ENCODE data around the gene SMIM14. TPM values are rescaled to one million over a fixed set of nuclear protein-coding genes. Genes with fewer than 3 reads are reported as not detected.

Gene SMIM14
- total RNA-seq, 1 experiment from 2014 or later, result 14.5 TPM

DNA sequence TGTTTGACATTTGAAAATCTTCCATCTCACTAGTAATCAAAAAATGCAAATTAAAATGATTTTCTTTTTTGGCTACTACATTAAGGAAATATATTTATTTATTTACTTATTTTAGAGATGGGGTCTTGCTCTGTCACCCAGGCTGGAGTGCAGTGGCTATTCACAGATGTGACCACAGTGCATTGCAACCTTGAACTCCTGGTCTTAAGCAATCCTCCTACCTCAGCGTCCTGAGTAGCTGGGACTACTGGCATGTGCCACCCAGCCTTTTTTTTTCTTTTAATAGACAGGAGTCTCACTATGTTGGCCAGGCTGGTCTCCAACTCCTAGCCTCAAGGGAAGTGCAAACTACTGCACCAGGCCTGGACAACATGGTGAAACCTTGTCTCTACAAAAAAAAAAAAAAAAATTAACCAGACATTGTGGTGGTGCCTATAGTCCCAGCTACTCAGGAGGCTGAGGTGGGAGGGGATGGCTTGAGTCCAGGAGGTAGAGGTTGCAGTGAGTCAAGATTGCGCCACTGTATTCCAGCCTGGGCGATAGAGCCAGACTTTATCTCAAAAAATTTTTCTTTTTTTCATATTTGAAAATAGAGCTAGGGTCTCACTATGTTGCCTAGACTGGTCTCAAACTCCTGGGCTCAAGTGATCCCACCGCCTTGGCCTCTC is 4.4 kb upstream of the SMIM14 start:
- DNase-seq (ENCODE audit: low spot score), result no peak
- intact Hi-C loops (cut with micrococcal nuclease; ENCODE audit: unreplicated experiment), result no loop called here
- Histone ChIP-seq H3K36me3 (ENCODE audit: insufficient read depth, low read length, poor library complexity, severe bottlenecking) (no peaks in the 10 kb centered on the region), H3K9me3 (ENCODE audit: low read depth, low read length, poor library complexity, severe bottlenecking) (no peaks in the 10 kb centered on the region), H3K27ac (ENCODE audit: low read depth, low read length, poor library complexity, severe bottlenecking) (no peak overlapping the region), H3K27me3 (replicated peaks; ENCODE audit: insufficient read depth, low read depth, low read length, poor library complexity) (no peaks in the 10 kb centered on the region), H3K4me3 (ENCODE audit: low read depth, low read length, poor library complexity, severe bottlenecking) (no peak overlapping the region), H3K4me1 (ENCODE audit: insufficient read depth, low read length, poor library complexity, severe bottlenecking) (peaks cover 7% of the 10 kb centered on the region)
- no TSS peak for BruUV-seq (replicated peaks)
- ChIA-PET POLR2A (ENCODE audit: low non-redundant PET) (no interaction called here), CTCF (no interaction called here)
- TF ChIP-seq, protein P1, sequence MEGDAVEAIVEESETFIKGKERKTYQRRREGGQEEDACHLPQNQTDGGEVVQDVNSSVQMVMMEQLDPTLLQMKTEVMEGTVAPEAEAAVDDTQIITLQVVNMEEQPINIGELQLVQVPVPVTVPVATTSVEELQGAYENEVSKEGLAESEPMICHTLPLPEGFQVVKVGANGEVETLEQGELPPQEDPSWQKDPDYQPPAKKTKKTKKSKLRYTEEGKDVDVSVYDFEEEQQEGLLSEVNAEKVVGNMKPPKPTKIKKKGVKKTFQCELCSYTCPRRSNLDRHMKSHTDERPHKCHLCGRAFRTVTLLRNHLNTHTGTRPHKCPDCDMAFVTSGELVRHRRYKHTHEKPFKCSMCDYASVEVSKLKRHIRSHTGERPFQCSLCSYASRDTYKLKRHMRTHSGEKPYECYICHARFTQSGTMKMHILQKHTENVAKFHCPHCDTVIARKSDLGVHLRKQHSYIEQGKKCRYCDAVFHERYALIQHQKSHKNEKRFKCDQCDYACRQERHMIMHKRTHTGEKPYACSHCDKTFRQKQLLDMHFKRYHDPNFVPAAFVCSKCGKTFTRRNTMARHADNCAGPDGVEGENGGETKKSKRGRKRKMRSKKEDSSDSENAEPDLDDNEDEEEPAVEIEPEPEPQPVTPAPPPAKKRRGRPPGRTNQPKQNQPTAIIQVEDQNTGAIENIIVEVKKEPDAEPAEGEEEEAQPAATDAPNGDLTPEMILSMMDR (conservative IDR thresholded peaks at IDR 0.05; ENCODE audit: low read depth, low read length), result no peak
- TF ChIP-seq EZH2 (IDR thresholded peaks at IDR 0.05; ENCODE audit: borderline replicate concordance, low read depth, low read length, poor library complexity, severe bottlenecking), result no peak

DNA sequence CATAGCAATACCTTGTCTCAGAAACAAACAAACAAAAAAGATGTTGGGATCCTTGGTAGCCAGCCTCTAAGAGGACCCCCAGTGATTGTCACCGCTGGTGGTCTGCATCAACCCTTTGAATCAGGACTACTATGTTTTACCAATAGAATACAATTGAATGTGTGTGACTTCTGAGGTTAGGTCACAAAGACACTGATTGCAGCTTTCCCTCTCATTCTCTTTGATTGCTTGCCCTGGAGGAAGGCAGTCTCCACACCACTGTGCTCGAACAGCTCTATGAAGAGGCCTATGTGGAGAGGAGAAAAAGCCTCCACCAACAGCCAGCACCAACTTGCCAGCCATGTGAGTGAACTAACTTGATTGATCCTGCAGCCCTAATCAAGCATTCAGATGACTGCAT is 2.8 kb upstream of the SMIM14 start:
- Histone ChIP-seq H3K9me3 (ENCODE audit: low read depth, low read length, poor library complexity, severe bottlenecking) (no peaks in the 10 kb centered on the region), H3K27me3 (replicated peaks; ENCODE audit: insufficient read depth, low read depth, low read length, poor library complexity) (no peaks in the 10 kb centered on the region), H3K4me3 (ENCODE audit: low read depth, low read length, poor library complexity, severe bottlenecking) (no peak overlapping the region), H3K4me1 (ENCODE audit: insufficient read depth, low read length, poor library complexity, severe bottlenecking) (peaks cover 7% of the 10 kb centered on the region), H3K36me3 (ENCODE audit: insufficient read depth, low read length, poor library complexity, severe bottlenecking) (no peaks in the 10 kb centered on the region), H3K27ac (ENCODE audit: low read depth, low read length, poor library complexity, severe bottlenecking) (no peak overlapping the region)
- TF ChIP-seq, protein P1 (conservative IDR thresholded peaks at IDR 0.05; ENCODE audit: low read depth, low read length), result no peak
- TF ChIP-seq EZH2 (IDR thresholded peaks at IDR 0.05; ENCODE audit: borderline replicate concordance, low read depth, low read length, poor library complexity, severe bottlenecking), result no peak
- ChIA-PET POLR2A (ENCODE audit: low non-redundant PET) (no interaction called here), CTCF (no interaction called here)
- intact Hi-C loops (cut with micrococcal nuclease; ENCODE audit: unreplicated experiment), result no loop called here
- no peak for DNase-seq (ENCODE audit: low spot score)
- no TSS peak for BruUV-seq (replicated peaks)

DNA sequence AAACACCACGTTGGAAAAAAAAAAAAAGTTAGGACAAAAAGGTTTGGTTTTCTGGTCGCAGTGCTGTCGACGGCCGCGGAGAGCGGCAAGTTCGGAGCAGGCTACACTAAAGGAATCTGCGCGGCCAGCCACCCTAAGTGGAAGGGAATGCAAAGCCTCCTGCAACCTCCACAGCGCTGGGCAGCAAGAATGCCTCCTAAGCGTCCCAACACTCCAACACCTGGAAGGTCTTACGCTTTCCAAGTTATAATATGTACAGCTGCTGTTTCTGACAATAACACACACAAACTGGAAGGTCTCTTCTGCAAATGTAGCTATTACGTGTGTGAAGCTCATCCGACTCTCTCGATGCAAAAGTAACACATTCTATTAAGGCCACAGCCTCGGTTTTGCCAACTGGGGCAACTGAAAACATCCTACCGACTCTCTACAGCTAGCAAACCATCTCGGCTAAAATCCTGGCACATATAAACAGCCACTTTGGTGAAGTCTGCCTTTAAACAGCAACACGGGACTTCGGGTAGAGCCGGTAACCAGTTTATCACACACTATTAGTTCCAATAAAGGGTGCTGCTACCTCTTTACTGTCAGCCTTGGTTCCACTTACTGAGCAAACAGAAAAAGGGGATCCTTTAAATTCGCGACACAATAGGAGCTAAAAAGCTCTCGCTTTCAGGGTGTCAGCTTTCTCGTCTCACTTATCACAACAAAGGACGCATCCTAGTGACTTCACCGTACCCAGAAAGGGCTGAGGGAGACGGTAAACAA is 895 bp downstream of the SMIM14 start:
- CTCF ChIA-PET, result interaction anchor here (0.7 kb wide), 2 partner anchors 168 to 484 kb away, joined by 3 read pairs; no protein-coding TSS in a partner anchor

More for the DNA sequence above, 895 bp downstream of the SMIM14 start:
- Histone ChIP-seq H3K4me1 (ENCODE audit: insufficient read depth, low read length, poor library complexity, severe bottlenecking) (peaks cover 10% of the 10 kb centered on the region), H3K27me3 (replicated peaks; ENCODE audit: insufficient read depth, low read depth, low read length, poor library complexity) (no peaks in the 10 kb centered on the region), H3K36me3 (ENCODE audit: insufficient read depth, low read length, poor library complexity, severe bottlenecking) (no peaks in the 10 kb centered on the region), H3K9me3 (ENCODE audit: low read depth, low read length, poor library complexity, severe bottlenecking) (no peaks in the 10 kb centered on the region), H3K27ac (ENCODE audit: low read depth, low read length, poor library complexity, severe bottlenecking) (peak overlapping the region; percentile 91), H3K4me3 (ENCODE audit: low read depth, low read length, poor library complexity, severe bottlenecking) (peak overlapping the region; percentile 95)
- intact Hi-C loops (cut with micrococcal nuclease; ENCODE audit: unreplicated experiment), result loop anchor here (2.0 to 10.0 kb wide), 3 partner anchors 110 to 337 kb away; partner anchors contain the start of genes PDS5A and UGDH
- TSS peak; percentile 55 for BruUV-seq (replicated peaks)
- POLR2A ChIA-PET (ENCODE audit: low non-redundant PET), result interaction anchor here (0.7 kb wide), 1 partner anchor 44 kb away, joined by 4 read pairs; no protein-coding TSS in a partner anchor
- DNase-seq (ENCODE audit: low spot score), result peak; percentile 64
- no peak for TF ChIP-seq EZH2 (IDR thresholded peaks at IDR 0.05; ENCODE audit: borderline replicate concordance, low read depth, low read length, poor library complexity, severe bottlenecking)
- TF ChIP-seq, protein P1 (conservative IDR thresholded peaks at IDR 0.05; ENCODE audit: low read depth, low read length), result no peak
